Measurements from ENCODE around the gene FGF9.

The FGF9 gene

GRCh38 chr13:21673789-21674489, 3.1 kb downstream of the FGF9 start:
- Histone ChIP-seq H3K27ac (ENCODE audit: poor library complexity, severe bottlenecking) (no peak overlapping the region), H3K4me1 (ENCODE audit: insufficient read depth, poor library complexity, severe bottlenecking) (peaks cover 4% of the 10 kb centered on the region), H3K4me3 (ENCODE audit: severe bottlenecking) (peak overlapping the region; percentile 40), H3K36me3 (ENCODE audit: low read depth) (no peaks in the 10 kb centered on the region), H3K27me3 (ENCODE audit: insufficient read depth, poor library complexity, severe bottlenecking) (peaks cover 61% of the 10 kb centered on the region), H3K9me3 (ENCODE audit: severe bottlenecking) (no peaks in the 10 kb centered on the region)
- TF ChIP-seq, protein P1, sequence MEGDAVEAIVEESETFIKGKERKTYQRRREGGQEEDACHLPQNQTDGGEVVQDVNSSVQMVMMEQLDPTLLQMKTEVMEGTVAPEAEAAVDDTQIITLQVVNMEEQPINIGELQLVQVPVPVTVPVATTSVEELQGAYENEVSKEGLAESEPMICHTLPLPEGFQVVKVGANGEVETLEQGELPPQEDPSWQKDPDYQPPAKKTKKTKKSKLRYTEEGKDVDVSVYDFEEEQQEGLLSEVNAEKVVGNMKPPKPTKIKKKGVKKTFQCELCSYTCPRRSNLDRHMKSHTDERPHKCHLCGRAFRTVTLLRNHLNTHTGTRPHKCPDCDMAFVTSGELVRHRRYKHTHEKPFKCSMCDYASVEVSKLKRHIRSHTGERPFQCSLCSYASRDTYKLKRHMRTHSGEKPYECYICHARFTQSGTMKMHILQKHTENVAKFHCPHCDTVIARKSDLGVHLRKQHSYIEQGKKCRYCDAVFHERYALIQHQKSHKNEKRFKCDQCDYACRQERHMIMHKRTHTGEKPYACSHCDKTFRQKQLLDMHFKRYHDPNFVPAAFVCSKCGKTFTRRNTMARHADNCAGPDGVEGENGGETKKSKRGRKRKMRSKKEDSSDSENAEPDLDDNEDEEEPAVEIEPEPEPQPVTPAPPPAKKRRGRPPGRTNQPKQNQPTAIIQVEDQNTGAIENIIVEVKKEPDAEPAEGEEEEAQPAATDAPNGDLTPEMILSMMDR (IDR thresholded peaks at IDR 0.05; ENCODE audit: poor library complexity, severe bottlenecking): no peak
- DNase-seq (ENCODE audit: low spot score): no peak
- peak; percentile 42 for ATAC-seq (ENCODE audit: low read depth)

GRCh38 chr13:21674490-21675009, 3.7 kb downstream of the FGF9 start:
- TF ChIP-seq, protein P1 (IDR thresholded peaks at IDR 0.05; ENCODE audit: poor library complexity, severe bottlenecking): no peak
- Histone ChIP-seq H3K4me1 (ENCODE audit: insufficient read depth, poor library complexity, severe bottlenecking) (peaks cover 4% of the 10 kb centered on the region), H3K4me3 (ENCODE audit: severe bottlenecking) (peak overlapping the region; percentile 40), H3K36me3 (ENCODE audit: low read depth) (no peaks in the 10 kb centered on the region), H3K27ac (ENCODE audit: poor library complexity, severe bottlenecking) (no peak overlapping the region), H3K27me3 (ENCODE audit: insufficient read depth, poor library complexity, severe bottlenecking) (peaks cover 55% of the 10 kb centered on the region), H3K9me3 (ENCODE audit: severe bottlenecking) (no peaks in the 10 kb centered on the region)
- ATAC-seq (ENCODE audit: low read depth): no peak
- no peak for DNase-seq (ENCODE audit: low spot score)

GRCh38 chr13:21675095-21675991, 4.5 kb downstream of the FGF9 start:
- TF ChIP-seq, protein P1 (IDR thresholded peaks at IDR 0.05; ENCODE audit: poor library complexity, severe bottlenecking): no peak
- Histone ChIP-seq H3K4me1 (ENCODE audit: insufficient read depth, poor library complexity, severe bottlenecking) (peaks cover 4% of the 10 kb centered on the region), H3K9me3 (ENCODE audit: severe bottlenecking) (no peaks in the 10 kb centered on the region), H3K27me3 (ENCODE audit: insufficient read depth, poor library complexity, severe bottlenecking) (peaks cover 55% of the 10 kb centered on the region), H3K27ac (ENCODE audit: poor library complexity, severe bottlenecking) (no peak overlapping the region), H3K36me3 (ENCODE audit: low read depth) (no peaks in the 10 kb centered on the region), H3K4me3 (ENCODE audit: severe bottlenecking) (peak overlapping the region; percentile 17)
- DNase-seq (ENCODE audit: low spot score): no peak
- ATAC-seq (ENCODE audit: low read depth): no peak

- ATAC-seq (ENCODE audit: low read depth) (0 out of 3 replicates have a peak, but pooled peaks have one; percentile 40), DNase-seq (ENCODE audit: low spot score) (no peak)
- H3K4me3 ChIP-seq (ENCODE audit: severe bottlenecking): no peak overlapping the region
- H3K27ac ChIP-seq (ENCODE audit: poor library complexity, severe bottlenecking): no peak overlapping the region
- H3K9me3 ChIP-seq (ENCODE audit: severe bottlenecking): no peaks in the 10 kb centered on the region
- H3K27me3 ChIP-seq (ENCODE audit: insufficient read depth, poor library complexity, severe bottlenecking): peaks cover 48% of the 10 kb centered on the region
- H3K36me3 ChIP-seq (ENCODE audit: low read depth): no peaks in the 10 kb centered on the region
- no peaks in the 10 kb centered on the region for H3K4me1 ChIP-seq (ENCODE audit: insufficient read depth, poor library complexity, severe bottlenecking)
- TF ChIP-seq, protein P1 (IDR thresholded peaks at IDR 0.05; ENCODE audit: poor library complexity, severe bottlenecking): peak; percentile 21
Measured at GRCh38 chr13:21676611-21677021, 5.7 kb downstream of the FGF9 start.
